BLaER1 treated with 17β-estradiol and CSF1 and Interleukin-3, amounts not matched to agents 10 nM and 100 nM (cell line): Measurements from ENCODE around the gene NECAB2.

Experiments
- H3K27ac ChIP-seq, 11 experiments: shearing (Covaris generic); formaldehyde crosslinking; 2 replicates each; pipeline ENCODE4 v1.8.1; 2022
- H3K27me3 ChIP-seq, 11 experiments: shearing (Covaris generic); formaldehyde crosslinking; 2 replicates each; pipeline ENCODE4 v1.8.1; 2022
- H3K36me3 ChIP-seq, 11 experiments: shearing (Covaris generic); formaldehyde crosslinking; 2 replicates each; pipeline ENCODE4 v1.8.1; 2022
- H3K4me1 ChIP-seq, 10 experiments: shearing (Covaris generic); formaldehyde crosslinking; 2 replicates each; pipeline ENCODE4 v1.8.1; 2022
- H3K4me2 ChIP-seq, 11 experiments: shearing (Covaris generic); formaldehyde crosslinking; 2 replicates each; pipeline ENCODE4 v1.8.1; 2022
- H3K4me3 ChIP-seq, 10 experiments: shearing (Covaris generic); formaldehyde crosslinking; 2 replicates each; pipeline ENCODE4 v1.8.1; 2022
- H3K9ac ChIP-seq, 11 experiments: shearing (Covaris generic); formaldehyde crosslinking; 2 replicates each; pipeline ENCODE4 v1.8.1; 2022
- H3K9me3 ChIP-seq, 11 experiments: shearing (Covaris generic); formaldehyde crosslinking; replicated peaks in 1 of 11; 2 replicates each; pipeline ENCODE4 v1.8.1; 2022
- H4K20me1 ChIP-seq, 11 experiments: shearing (Covaris generic); formaldehyde crosslinking; 2 replicates each; pipeline ENCODE4 v1.8.1; 2022
- Cebpa-rat ChIP-seq, 11 experiments: shearing (Covaris generic); IDR thresholded peaks; 2 replicates each; pipeline ENCODE4 v1.8.1; 2022

NECAB2 gene

GRCh38 chr16:83978401-83978904, 10.4 kb downstream of the NECAB2 start:
- Histone ChIP-seq H3K27ac (no peak overlapping the region), H3K4me1 (peaks cover 0 to 12% (median 3%) of the 10 kb centered on the region in 10 experiments; a peak in 5 of 20 replicates), H3K4me2 (no peak overlapping the region), H3K9me3 (peaks cover 17 to 24% (median 22%) of the 10 kb centered on the region in 11 experiments), H3K27me3 (no peaks in the 10 kb centered on the region), H3K36me3 (no peaks in the 10 kb centered on the region; a peak in 1 of 22 replicates), H3K4me3 (no peak overlapping the region), H4K20me1 (peaks cover 0 to 10% (median 0%) of the 10 kb centered on the region in 11 experiments; a peak in 3 of 22 replicates), H3K9ac (no peak overlapping the region)
- no peak for TF ChIP-seq Cebpa-rat (IDR thresholded peaks at IDR 0.05)

- Histone ChIP-seq H3K27ac (no peak overlapping the region), H3K4me2 (no peak overlapping the region), H3K4me1 (peaks cover 0 to 5% (median 1%) of the 10 kb centered on the region in 10 experiments; a peak in 5 of 20 replicates), H3K9ac (no peak overlapping the region), H3K27me3 (no peaks in the 10 kb centered on the region), H4K20me1 (no peaks in the 10 kb centered on the region), H3K9me3 (peaks cover 17 to 24% (median 22%) of the 10 kb centered on the region in 11 experiments), H3K4me3 (no peak overlapping the region), H3K36me3 (no peaks in the 10 kb centered on the region; a peak in 1 of 22 replicates)
- TF ChIP-seq Cebpa-rat (IDR thresholded peaks at IDR 0.05), result no peak
Measured at GRCh38 chr16:83979441-83979840, 11.4 kb downstream of the NECAB2 start.

DNA sequence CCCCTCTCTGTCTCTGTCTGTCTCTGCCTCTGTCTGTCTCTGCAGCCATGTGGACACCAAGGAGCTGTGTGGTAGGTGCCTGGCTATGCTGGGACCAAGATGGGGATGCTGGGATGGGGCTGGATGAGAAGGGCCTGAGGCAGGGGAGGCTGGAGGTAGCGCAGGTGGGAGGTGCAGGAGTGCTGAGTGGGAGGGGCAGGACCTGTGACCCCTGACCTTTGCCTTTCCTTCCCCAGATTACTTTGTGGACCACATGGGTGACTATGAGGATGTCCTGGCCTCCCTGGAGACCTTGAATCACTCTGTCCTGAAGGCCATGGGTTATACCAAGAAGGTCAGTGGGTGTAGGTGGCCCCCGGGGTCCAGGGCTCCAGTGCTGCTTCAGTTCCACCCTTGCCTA, 12.8 kb downstream of the NECAB2 start:
- no peaks in the 10 kb centered on the region for H3K4me1 ChIP-seq
- H4K20me1 ChIP-seq, result no peaks in the 10 kb centered on the region
- H3K9me3 ChIP-seq, result peaks cover 17 to 24% (median 22%) of the 10 kb centered on the region in 11 experiments
- TF ChIP-seq Cebpa-rat (IDR thresholded peaks at IDR 0.05), result no peak
- no peak overlapping the region for H3K27ac ChIP-seq
- H3K9ac ChIP-seq, result no peak overlapping the region
- no peak overlapping the region for H3K4me3 ChIP-seq
- H3K27me3 ChIP-seq, result no peaks in the 10 kb centered on the region
- H3K4me2 ChIP-seq, result no peak overlapping the region
- no peaks in the 10 kb centered on the region; a peak in 1 of 22 replicates for H3K36me3 ChIP-seq

- Histone ChIP-seq H3K9ac (no peak overlapping the region), H3K4me3 (no peak overlapping the region), H3K4me1 (no peaks in the 10 kb centered on the region), H3K36me3 (no peaks in the 10 kb centered on the region; a peak in 1 of 22 replicates), H3K27ac (no peak overlapping the region), H3K4me2 (no peak overlapping the region), H3K27me3 (no peaks in the 10 kb centered on the region), H4K20me1 (no peaks in the 10 kb centered on the region), H3K9me3 (peaks cover 17 to 24% (median 22%) of the 10 kb centered on the region in 11 experiments)
- no peak for TF ChIP-seq Cebpa-rat (IDR thresholded peaks at IDR 0.05)
Measured at GRCh38 chr16:83981799-83982198, 13.8 kb downstream of the NECAB2 start.

GRCh38 chr16:83983491-83983890, 15.4 kb downstream of the NECAB2 start:
- no peak for TF ChIP-seq Cebpa-rat (IDR thresholded peaks at IDR 0.05)
- Histone ChIP-seq H3K36me3 (no peaks in the 10 kb centered on the region; a peak in 1 of 22 replicates), H3K4me3 (no peak overlapping the region)

DNA sequence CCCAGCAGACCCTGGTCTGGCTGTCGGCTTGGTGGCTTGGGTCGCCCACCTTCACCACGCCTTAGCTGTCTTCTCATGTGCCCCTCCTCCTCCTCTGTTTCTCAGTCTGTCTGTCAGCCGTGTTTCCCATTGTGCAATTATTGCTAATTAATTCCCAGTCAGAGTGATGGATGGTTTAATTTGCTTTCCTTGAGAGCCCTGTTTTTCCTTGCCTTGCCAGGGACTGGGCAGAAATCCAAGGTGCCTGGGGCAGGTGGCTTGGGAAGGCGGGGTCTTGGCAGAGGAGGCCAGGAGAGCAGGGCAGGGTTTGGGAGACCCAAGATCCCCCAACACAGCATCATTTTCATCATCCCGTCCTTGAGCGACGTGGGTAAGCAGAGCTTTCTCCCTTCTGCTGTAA, 21.3 kb downstream of the NECAB2 start:
- Histone ChIP-seq H3K4me3 (no peak overlapping the region), H3K27me3 (peaks cover 0 to 4% (median 0%) of the 10 kb centered on the region in 11 experiments; a peak in 1 of 22 replicates), H3K4me1 (peaks cover 15 to 23% (median 19%) of the 10 kb centered on the region in 10 experiments), H3K9me3 (peaks cover 0 to 13% (median 0%) of the 10 kb centered on the region in 11 experiments; a peak in 5 of 22 replicates), H3K9ac (no peak overlapping the region), H4K20me1 (no peaks in the 10 kb centered on the region), H3K27ac (no peak overlapping the region), H3K4me2 (no peak overlapping the region), H3K36me3 (no peaks in the 10 kb centered on the region)
- TF ChIP-seq Cebpa-rat (IDR thresholded peaks at IDR 0.05), result no peak

More at GRCh38 chr16:83983491-83983890, 15.4 kb downstream of the NECAB2 start:
- no peak overlapping the region for H3K9ac ChIP-seq
- no peak overlapping the region for H3K4me2 ChIP-seq
- no peak overlapping the region for H3K27ac ChIP-seq
- H4K20me1 ChIP-seq, result no peaks in the 10 kb centered on the region
- H3K9me3 ChIP-seq, result peaks cover 6 to 10% (median 9%) of the 10 kb centered on the region in 11 experiments
- no peaks in the 10 kb centered on the region for H3K4me1 ChIP-seq
- no peaks in the 10 kb centered on the region for H3K27me3 ChIP-seq

GRCh38 chr16:83990492-83990891, 22.4 kb downstream of the NECAB2 start:
- no peak overlapping the region for H3K4me2 ChIP-seq
- TF ChIP-seq Cebpa-rat (IDR thresholded peaks at IDR 0.05), result no peak
- H3K4me1 ChIP-seq, result peaks cover 27 to 35% (median 31%) of the 10 kb centered on the region in 10 experiments
- H4K20me1 ChIP-seq, result no peaks in the 10 kb centered on the region
- H3K9me3 ChIP-seq, result peaks cover 0 to 13% (median 0%) of the 10 kb centered on the region in 11 experiments; a peak in 5 of 22 replicates
- no peak overlapping the region for H3K9ac ChIP-seq
- H3K27me3 ChIP-seq, result peaks cover 0 to 4% (median 0%) of the 10 kb centered on the region in 11 experiments; a peak in 1 of 22 replicates
- H3K4me3 ChIP-seq, result no peak overlapping the region
- H3K27ac ChIP-seq, result no peak overlapping the region
- H3K36me3 ChIP-seq, result no peaks in the 10 kb centered on the region

- peak overlapping the region; percentile 82 to 95 (median 87); a peak in 21 of 22 replicates for H3K4me2 ChIP-seq
- peaks cover 0 to 4% (median 0%) of the 10 kb centered on the region in 11 experiments; a peak in 2 of 22 replicates for H3K27me3 ChIP-seq
- peaks cover 44 to 51% (median 48%) of the 10 kb centered on the region in 10 experiments for H3K4me1 ChIP-seq
- H3K27ac ChIP-seq, result peak overlapping the region in 7 of 11 experiments; percentile 56 to 80 (median 74); a peak in 12 of 22 replicates
- H3K36me3 ChIP-seq, result no peaks in the 10 kb centered on the region
- no peaks in the 10 kb centered on the region for H4K20me1 ChIP-seq
- TF ChIP-seq Cebpa-rat (IDR thresholded peaks at IDR 0.05), result no peak
- H3K4me3 ChIP-seq, result no peak overlapping the region
- H3K9ac ChIP-seq, result no peak overlapping the region
- H3K9me3 ChIP-seq, result peaks cover 0 to 13% (median 0%) of the 10 kb centered on the region in 11 experiments; a peak in 5 of 22 replicates
Measured at GRCh38 chr16:83992624-83993023, 24.6 kb downstream of the NECAB2 start.

DNA sequence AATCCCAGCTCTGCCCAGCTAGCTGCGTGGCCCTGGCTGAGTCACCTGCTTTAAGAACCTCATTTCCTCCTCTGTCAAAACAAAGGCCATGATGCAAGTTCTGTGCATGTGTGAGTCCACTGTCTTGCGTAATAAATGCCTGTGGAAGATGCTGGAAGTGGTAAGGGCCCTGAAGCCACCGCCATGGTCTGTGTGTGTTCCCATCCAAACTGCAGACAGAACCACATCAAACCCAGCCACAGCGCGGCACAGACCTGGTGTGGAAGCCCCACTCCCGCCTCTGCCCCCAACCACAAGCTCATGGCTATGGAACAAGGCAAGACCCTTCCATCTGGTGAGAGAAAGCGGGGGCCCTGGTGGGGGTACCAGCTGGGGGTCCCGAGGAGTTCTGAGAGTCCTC, 26.0 kb downstream of the NECAB2 start:
- peak; percentile 77 to 98 (median 94); a peak in 21 of 22 replicates for TF ChIP-seq Cebpa-rat (IDR thresholded peaks at IDR 0.05)
- H4K20me1 ChIP-seq, result no peaks in the 10 kb centered on the region
- peaks cover 0 to 13% (median 0%) of the 10 kb centered on the region in 11 experiments; a peak in 5 of 22 replicates for H3K9me3 ChIP-seq
- H3K9ac ChIP-seq, result peak overlapping the region in 10 of 11 experiments; percentile 9 to 59 (median 45); a peak in 13 of 22 replicates
- no peaks in the 10 kb centered on the region for H3K36me3 ChIP-seq
- peaks cover 44 to 51% (median 48%) of the 10 kb centered on the region in 10 experiments for H3K4me1 ChIP-seq
- H3K4me2 ChIP-seq, result peak overlapping the region; percentile 82 to 95 (median 87)
- peaks cover 0 to 4% (median 0%) of the 10 kb centered on the region in 11 experiments; a peak in 2 of 22 replicates for H3K27me3 ChIP-seq
- H3K27ac ChIP-seq, result peak overlapping the region in 10 of 11 experiments; percentile 49 to 80 (median 72); a peak in 19 of 22 replicates
- peak overlapping the region in 2 of 10 experiments; percentile 9 to 29; a peak in 1 of 20 replicates for H3K4me3 ChIP-seq
